Measurements from ENCODE around the gene CCR4.

- TF ChIP-seq CTCF (IDR thresholded peaks at IDR 0.05): no peak
- TF ChIP-seq POLR2A (IDR thresholded peaks at IDR 0.05): no peak
Observed at GRCh38 chr3:32973982-32974381, 22.5 kb downstream of the CCR4 start.
